ENCODE measurements around the gene SLC6A3.
"Not testable (repeated sequence)": the region's sequence is repeated elsewhere in the genome, so short reads cannot be mapped to it uniquely, and the experiment has no call there.

SLC6A3 gene

GRCh38 chr5:1441166-1441865 lies 3.9 kb downstream of the SLC6A3 start:
- DNase-seq (ENCODE audit: low read depth): no peak

- DNase-seq (ENCODE audit: low read depth): no peak
These were observed 5.1 kb downstream of the SLC6A3 start for GRCh38 chr5:1440098-1440493.

GRCh38 chr5:1439388-1440097 lies 5.7 kb downstream of the SLC6A3 start:
- no peak for DNase-seq (ENCODE audit: low read depth)

GRCh38 chr5:1438871-1439270 lies 6.4 kb downstream of the SLC6A3 start:
- DNase-seq (ENCODE audit: low read depth): no peak

- no peak for DNase-seq (ENCODE audit: low read depth)
These were observed 7.2 kb downstream of the SLC6A3 start for GRCh38 chr5:1437876-1438559.

GRCh38 chr5:1437226-1437829 lies 7.9 kb downstream of the SLC6A3 start:
- DNase-seq (ENCODE audit: low read depth): no peak

- no peak for DNase-seq (ENCODE audit: low read depth)
These were observed 8.6 kb downstream of the SLC6A3 start for GRCh38 chr5:1436681-1437080.

- no peak for DNase-seq (ENCODE audit: low read depth)
These were observed 9.2 kb downstream of the SLC6A3 start for GRCh38 chr5:1436036-1436435.

- no peak for DNase-seq (ENCODE audit: low read depth)
These were observed 9.9 kb downstream of the SLC6A3 start for GRCh38 chr5:1435369-1435768.

GRCh38 chr5:1432296-1432695 lies 12.9 kb downstream of the SLC6A3 start:
- DNase-seq (ENCODE audit: low read depth): no peak

- DNase-seq (ENCODE audit: low read depth): no peak
These were observed 13.3 kb downstream of the SLC6A3 start for GRCh38 chr5:1431896-1432295.

GRCh38 chr5:1431021-1431811 lies 14.0 kb downstream of the SLC6A3 start:
- DNase-seq (ENCODE audit: low read depth): no peak

GRCh38 chr5:1430121-1430795 lies 15.0 kb downstream of the SLC6A3 start:
- DNase-seq (ENCODE audit: low read depth): no peak

GRCh38 chr5:1429496-1429895 lies 15.7 kb downstream of the SLC6A3 start:
- DNase-seq (ENCODE audit: low read depth): no peak

GRCh38 chr5:1429066-1429465 lies 16.2 kb downstream of the SLC6A3 start:
- DNase-seq (ENCODE audit: low read depth): no peak

- DNase-seq (ENCODE audit: low read depth): no peak
These were observed 17.1 kb downstream of the SLC6A3 start for GRCh38 chr5:1428107-1428506.

- no peak for DNase-seq (ENCODE audit: low read depth)
These were observed 20.5 kb downstream of the SLC6A3 start for GRCh38 chr5:1424716-1425115.

GRCh38 chr5:1423901-1424603 lies 21.2 kb downstream of the SLC6A3 start:
- DNase-seq (ENCODE audit: low read depth): no peak

- not testable (repeated sequence) for DNase-seq (ENCODE audit: low read depth)
These were observed 22.7 kb downstream of the SLC6A3 start for GRCh38 chr5:1422522-1422921.

GRCh38 chr5:1421521-1422341 lies 23.5 kb downstream of the SLC6A3 start:
- DNase-seq (ENCODE audit: low read depth): no peak

Data from activated T-cell treated with anti-CD3 and anti-CD28 coated beads for 48 hours (primary cell).